Right cardiac atrium (tissue), 5 donors: ENCODE data around the gene PLS1. TPM values are rescaled to one million over a fixed set of nuclear protein-coding genes. Genes with fewer than 3 reads are reported as not detected.
"Not testable (repeated sequence)": the region's sequence is repeated elsewhere in the genome, so short reads cannot be mapped to it uniquely, and the experiment has no call there.

Experiments used
- ATAC-seq, 2 donors: fragments of 200-7000 bp; cut with Tn5 transposase; one replicate each; pipeline versions ENCODE4 v1.8.0 to v1.9.1; 2020; ENCODE audit warnings: moderate library complexity in 2 of 2, mild to moderate bottlenecking in 1 of 2
- DNase-seq, 3 donors: peaks; one replicate each; pipeline ENCODE4 v3.0.0-alpha.2; 2020
- H3K27ac ChIP-seq: one replicate; pipeline ENCODE4 v1.5.1; 2013; ENCODE audit warnings: mild to moderate bottlenecking, low read length, control low read depth, moderate library complexity
- H3K27me3 ChIP-seq: one replicate; pipeline ENCODE4 v1.6.1; 2013; ENCODE audit not compliant: control insufficient read depth, insufficient read depth
- H3K4me1 ChIP-seq: one replicate; pipeline ENCODE4 v1.6.1; 2013; ENCODE audit warnings: low read length; ENCODE audit not compliant: control insufficient read depth, insufficient read depth
- H3K4me3 ChIP-seq: one replicate; pipeline ENCODE4 v1.5.1; 2013; ENCODE audit warnings: low read length, control low read depth
- H3K9me3 ChIP-seq: one replicate; pipeline ENCODE4 v1.6.1; 2013; ENCODE audit warnings: low read length; ENCODE audit not compliant: control insufficient read depth
- WGBS: extraction: QIAGEN DNeasy Blood & Tissue Kit; methylation state at CpG from one replicate; pipeline ENCODE4 v1.1.7; 2013; 5-methylcytosine and 5-hydroxymethylcytosine counted together
- intact Hi-C, 4 donors: fragments of 100-400 bp; cut with DNase I; formaldehyde crosslinking; loops; one replicate each; pipeline versions ENCODE4 v1.11.0 to v1.14.0; 2022 to 2023
- polyA plus RNA-seq: library from polyadenylated mRNA; stranded (reverse); fragments of 200-250 nt; gene quantifications from one replicate; pipeline ENCODE4 v1.2.3, GENCODE V29; 2013
- total RNA-seq, 4 donors: library from RNA; stranded (reverse); fragmentation: NEBNext Ultra II Directional; extraction: Animal tissue kit (Norgen Biotek cat#: 25700); gene quantifications; one replicate each; pipeline ENCODE4 v1.2.1, GENCODE V29; 2021
- donor health status: healthy with polysubstance abuse.
- donor health status: DM: no; HTN: yes; CAD: no.
- donor health status: DM: no; HTN: no; CAD: no.
- donor health status: DM: no; HTN: yes; CAD: no; lungs with severe emphysema.
- donor health status: DM: yes; HTN: yes; CAD: no.

Gene PLS1
- total and polyA plus RNA-seq, 5 donors = 0.66 to 2.4 (median 1.3) TPM

DNA sequence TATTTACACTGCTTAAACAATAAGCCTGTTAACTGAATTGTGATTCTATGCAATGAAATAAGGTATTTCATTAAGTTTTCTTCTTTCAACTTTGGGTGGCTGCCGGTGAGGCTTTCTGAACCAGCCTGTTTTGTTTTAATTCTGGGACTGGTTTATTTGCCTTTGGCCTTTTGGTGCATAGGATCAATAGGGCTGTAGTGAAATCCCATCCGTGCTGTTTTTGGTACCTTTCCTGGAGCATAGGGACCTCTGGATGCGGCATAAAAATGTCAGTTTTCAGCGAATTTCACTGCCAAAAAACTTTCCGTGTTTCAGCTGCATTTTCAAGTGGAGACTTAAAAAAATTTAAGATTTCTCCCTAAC, 514 bp downstream of the PLS1 start:
- Histone ChIP-seq H3K27me3 (no peaks in the 10 kb centered on the region), H3K9me3 (no peaks in the 10 kb centered on the region), H3K4me3 (peak overlapping the region; percentile 48), H3K4me1 (no peaks in the 10 kb centered on the region), H3K27ac (no peak overlapping the region)
- DNase-seq = no peak
- ATAC-seq = no peak
- intact Hi-C loops = loop anchor here in 1 of 4 donors (10.0 kb wide), 1 partner anchor 228 kb away; no protein-coding TSS in a partner anchor
- 16% methylated on average over 5 of the region's 5 CpGs for WGBS

DNA sequence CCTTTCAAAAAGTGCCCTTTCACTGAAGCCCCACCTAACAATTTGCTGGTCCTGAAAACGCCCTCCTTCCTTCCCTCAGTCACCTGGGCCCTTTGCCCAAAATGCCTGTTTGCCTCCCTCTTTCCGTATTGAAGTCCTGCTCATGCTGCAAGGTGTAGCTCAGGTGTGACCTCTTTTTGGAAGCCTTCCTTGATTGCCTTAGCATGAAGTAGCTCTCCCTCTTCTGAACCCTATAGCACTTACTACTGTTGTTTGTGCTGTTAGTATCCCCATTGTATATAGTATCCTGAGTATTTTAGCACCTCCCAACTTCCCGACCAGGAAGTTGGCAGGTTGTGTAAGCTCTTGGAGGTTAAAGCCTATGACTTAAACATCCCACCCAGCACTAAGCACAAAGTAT, 1.7 kb downstream of the PLS1 start:
- Histone ChIP-seq H3K4me3 (no peak overlapping the region), H3K4me1 (no peaks in the 10 kb centered on the region), H3K9me3 (no peaks in the 10 kb centered on the region), H3K27me3 (no peaks in the 10 kb centered on the region), H3K27ac (no peak overlapping the region)
- 71% methylated on average over 3 of the region's 3 CpGs for WGBS
- intact Hi-C loops = loop anchor here in 1 of 4 donors (10.0 kb wide), 1 partner anchor 227 kb away; no protein-coding TSS in a partner anchor
- ATAC-seq (no peak), DNase-seq (no peak)

DNA sequence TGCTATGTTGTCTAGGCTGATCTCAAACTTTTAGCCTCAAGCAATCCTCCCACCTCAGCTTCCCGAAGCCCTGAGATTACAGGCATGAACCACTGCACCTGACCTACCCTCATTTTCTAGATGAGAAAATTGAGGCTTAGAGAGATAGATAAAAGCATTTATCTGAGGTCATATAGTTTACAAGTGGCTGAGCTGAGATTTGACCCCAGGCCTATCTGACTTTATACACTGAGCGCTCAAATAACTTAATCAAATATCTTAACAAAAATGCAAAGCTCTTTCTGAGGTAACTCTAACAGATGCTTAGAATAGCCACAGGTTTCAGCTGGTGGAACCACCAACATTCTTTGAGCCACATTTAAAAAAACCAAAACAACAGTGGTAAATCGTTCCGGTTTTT, 5.5 kb downstream of the PLS1 start:
- intact Hi-C loops = no loop called here

DNA sequence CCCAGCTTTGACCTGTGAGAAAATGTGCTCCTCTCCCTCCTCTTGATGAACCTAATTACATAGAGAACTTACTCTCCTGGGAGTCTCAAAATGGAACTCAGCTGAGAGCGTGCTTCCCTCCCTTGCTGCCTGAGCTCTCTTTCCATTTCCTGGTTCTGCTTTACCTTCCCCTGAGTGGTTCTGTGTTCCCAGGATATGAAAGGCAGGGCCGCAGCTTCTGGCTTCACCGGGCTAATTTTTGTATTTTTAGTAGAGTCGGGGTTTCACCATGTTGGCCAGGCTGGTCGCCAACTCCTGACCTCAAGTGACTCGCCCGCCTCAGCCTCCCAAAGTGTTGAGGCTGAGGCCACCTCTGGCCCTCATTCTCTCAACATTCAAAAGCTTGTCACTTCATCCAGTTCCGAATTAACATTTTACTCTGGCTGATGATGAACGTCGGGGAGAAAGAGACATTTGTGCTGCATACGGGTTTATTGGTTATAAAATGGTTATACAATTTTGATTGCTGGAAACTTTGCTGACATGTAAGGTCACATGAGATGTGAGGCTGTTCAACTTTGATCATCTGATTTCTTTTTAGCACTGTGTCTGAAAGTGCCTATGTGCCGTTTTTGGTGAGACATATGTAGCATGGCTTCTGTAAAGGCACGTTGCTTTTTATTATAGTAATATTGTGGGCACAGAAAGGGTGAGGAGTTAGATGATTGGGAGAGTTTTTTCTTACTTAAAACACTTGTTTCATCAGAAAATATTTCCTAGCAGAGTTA, 6.6 kb downstream of the PLS1 start:
- no peaks in the 10 kb centered on the region for H3K4me1 ChIP-seq
- H3K9me3 ChIP-seq = no peaks in the 10 kb centered on the region
- 90% methylated on average over 13 of the region's 13 CpGs for WGBS
- no peak for DNase-seq
- intact Hi-C loops = no loop called here
- H3K27ac ChIP-seq = no peak overlapping the region
- H3K27me3 ChIP-seq = no peaks in the 10 kb centered on the region
- H3K4me3 ChIP-seq = no peak overlapping the region
- ATAC-seq = no peak

More for the DNA sequence above, 5.5 kb downstream of the PLS1 start:
- Histone ChIP-seq H3K9me3 (no peaks in the 10 kb centered on the region), H3K27ac (no peak overlapping the region), H3K4me3 (no peak overlapping the region), H3K27me3 (no peaks in the 10 kb centered on the region), H3K4me1 (no peaks in the 10 kb centered on the region)
- no peak for ATAC-seq
- 68% methylated on average over 4 of the region's 4 CpGs for WGBS
- no peak for DNase-seq

DNA sequence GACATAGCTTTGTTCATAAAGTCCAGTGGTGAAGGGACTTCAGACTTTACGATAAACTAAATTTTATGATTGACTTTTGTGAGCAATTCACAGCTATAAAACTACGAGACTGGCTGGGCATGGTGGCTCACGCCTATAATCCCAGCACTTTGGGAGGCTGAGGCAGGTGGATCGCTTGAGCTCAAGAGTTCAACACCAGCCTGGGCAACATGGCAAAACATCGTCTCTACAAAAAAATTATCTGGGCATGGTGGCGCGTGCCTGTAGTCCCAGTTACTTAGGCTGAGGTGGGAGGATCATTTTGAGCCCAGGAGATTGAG, 7.2 kb downstream of the PLS1 start:
- H3K9me3 ChIP-seq, H3K4me1 ChIP-seq, H3K27me3 ChIP-seq, DNase-seq, ATAC-seq, H3K27ac ChIP-seq, H3K4me3 ChIP-seq, intact Hi-C loops: not testable (repeated sequence)
- WGBS = 94% methylated on average over 7 of the region's 7 CpGs

DNA sequence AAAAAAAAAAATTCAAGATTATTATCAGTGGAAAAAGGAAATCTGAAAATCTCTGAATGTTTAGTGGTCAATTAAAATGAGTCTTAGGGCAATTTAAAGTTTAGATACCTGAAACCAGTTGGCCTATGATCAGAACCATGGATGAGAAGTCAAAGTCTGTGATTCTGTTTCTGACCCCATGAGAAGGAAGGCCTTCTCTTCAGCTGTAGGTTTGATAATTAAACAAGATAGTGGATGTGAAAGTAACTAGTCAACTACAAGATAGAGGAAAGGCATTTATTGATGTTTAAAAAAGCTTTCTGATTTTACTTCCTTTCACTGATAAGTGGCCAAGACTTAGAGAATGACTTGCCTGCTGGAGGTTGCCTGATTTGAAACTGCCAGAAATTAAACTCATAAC, 8.7 kb downstream of the PLS1 start:
- H3K27me3 ChIP-seq = no peaks in the 10 kb centered on the region
- H3K9me3 ChIP-seq = no peaks in the 10 kb centered on the region
- H3K4me3 ChIP-seq = no peak overlapping the region
- H3K27ac ChIP-seq = no peak overlapping the region
- ATAC-seq (no peak), DNase-seq (no peak)
- H3K4me1 ChIP-seq = no peaks in the 10 kb centered on the region
- intact Hi-C loops = no loop called here

DNA sequence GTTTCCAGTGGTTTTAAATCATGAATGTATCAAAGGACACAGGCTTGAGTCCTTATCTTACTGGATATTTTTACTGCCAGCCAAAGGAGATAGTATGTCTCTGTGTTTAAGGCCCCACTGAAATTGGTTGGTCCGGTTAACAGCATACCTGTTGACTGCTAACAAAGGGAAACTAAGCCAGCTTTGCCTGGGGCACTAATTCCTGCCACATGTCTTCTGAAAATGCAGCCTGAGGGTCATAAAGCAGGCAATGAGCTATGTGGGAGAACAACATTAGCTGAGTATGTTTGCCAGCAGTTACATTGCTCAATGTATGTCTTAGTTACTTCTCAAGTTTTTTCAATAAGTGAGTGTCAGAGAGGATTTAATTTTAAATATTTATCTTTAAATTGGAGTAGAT, 12.4 kb downstream of the PLS1 start:
- no peak for DNase-seq
- Histone ChIP-seq H3K27ac (no peak overlapping the region), H3K27me3 (no peaks in the 10 kb centered on the region), H3K4me1 (no peaks in the 10 kb centered on the region), H3K4me3 (no peak overlapping the region), H3K9me3 (no peaks in the 10 kb centered on the region)
- ATAC-seq = no peak
- 73% methylated on average over 1 of the region's 1 CpG for WGBS
- intact Hi-C loops = no loop called here

DNA sequence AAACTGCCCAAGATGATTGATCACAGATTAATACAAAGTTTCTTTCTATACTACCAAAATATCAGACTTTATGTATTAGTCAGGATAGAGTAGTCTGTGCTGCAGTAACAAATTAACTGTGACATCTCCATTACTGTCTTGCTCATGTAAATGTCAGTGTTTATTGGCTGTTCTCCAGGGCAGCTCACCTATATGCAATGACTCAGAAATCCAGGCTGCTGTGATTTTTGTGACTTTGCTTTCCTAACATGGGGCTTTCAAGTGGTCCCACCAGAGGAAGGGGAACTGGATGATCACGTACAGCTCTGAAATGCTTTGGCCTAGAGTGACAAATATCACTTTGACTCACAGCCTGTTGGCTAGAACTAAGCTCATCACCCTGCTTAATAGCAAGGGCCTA, 12.9 kb downstream of the PLS1 start:
- Histone ChIP-seq H3K4me1 (no peaks in the 10 kb centered on the region), H3K27me3 (no peaks in the 10 kb centered on the region), H3K4me3 (no peak overlapping the region), H3K27ac (no peak overlapping the region), H3K9me3 (no peaks in the 10 kb centered on the region)
- no peak for ATAC-seq
- intact Hi-C loops = no loop called here
- WGBS = 75% methylated on average over 1 of the region's 1 CpG
- DNase-seq = no peak

DNA sequence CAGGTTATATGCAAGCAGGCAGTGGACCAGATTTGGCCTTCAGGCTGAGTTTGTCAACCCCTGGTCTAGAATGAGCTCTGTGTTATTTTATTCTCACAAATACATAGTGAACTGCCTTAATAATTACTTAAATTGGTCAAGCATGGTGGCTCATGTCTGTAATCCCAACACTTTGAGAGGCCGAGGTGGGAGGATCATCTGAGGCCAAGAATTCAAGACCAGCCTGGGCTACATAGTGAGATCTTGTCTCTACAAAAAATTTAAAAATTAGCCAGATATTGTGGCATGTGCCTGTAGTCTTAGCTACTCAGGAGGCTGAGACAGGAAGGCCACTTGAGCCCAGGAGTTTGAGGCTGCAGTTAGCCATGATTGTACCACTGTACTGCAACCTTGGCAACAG, 15.0 kb downstream of the PLS1 start:
- ATAC-seq = no peak
- 95% methylated on average over 1 of the region's 1 CpG for WGBS
- Histone ChIP-seq H3K27me3 (no peaks in the 10 kb centered on the region), H3K4me1 (no peaks in the 10 kb centered on the region), H3K4me3 (no peak overlapping the region), H3K9me3 (no peaks in the 10 kb centered on the region), H3K27ac (no peak overlapping the region)
- intact Hi-C loops = no loop called here
- DNase-seq = no peak

DNA sequence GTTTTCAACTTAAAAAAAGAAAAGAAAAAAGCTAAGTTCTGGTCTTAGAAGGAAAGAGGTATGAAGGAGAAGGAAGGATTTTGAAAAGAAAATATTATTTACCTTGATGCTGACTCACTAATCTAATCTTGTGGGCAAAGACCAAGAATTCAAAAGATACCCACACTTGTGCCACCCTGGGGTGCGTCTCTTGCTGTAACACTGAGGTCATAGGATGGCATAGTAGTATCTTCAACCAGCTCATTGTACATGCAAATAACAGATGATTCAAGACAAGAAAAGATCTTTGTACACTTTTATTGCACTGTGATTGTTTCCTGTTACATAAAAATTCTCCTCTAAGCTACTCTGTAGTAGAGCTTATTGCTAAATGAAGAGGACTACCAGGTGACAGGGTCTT, 17.3 kb downstream of the PLS1 start:
- 68% methylated on average over 1 of the region's 1 CpG for WGBS
- DNase-seq = no peak
- no peaks in the 10 kb centered on the region for H3K4me1 ChIP-seq
- H3K4me3 ChIP-seq = no peak overlapping the region
- ATAC-seq = no peak
- intact Hi-C loops = no loop called here
- H3K27ac ChIP-seq = no peak overlapping the region
- no peaks in the 10 kb centered on the region for H3K27me3 ChIP-seq
- no peaks in the 10 kb centered on the region for H3K9me3 ChIP-seq

DNA sequence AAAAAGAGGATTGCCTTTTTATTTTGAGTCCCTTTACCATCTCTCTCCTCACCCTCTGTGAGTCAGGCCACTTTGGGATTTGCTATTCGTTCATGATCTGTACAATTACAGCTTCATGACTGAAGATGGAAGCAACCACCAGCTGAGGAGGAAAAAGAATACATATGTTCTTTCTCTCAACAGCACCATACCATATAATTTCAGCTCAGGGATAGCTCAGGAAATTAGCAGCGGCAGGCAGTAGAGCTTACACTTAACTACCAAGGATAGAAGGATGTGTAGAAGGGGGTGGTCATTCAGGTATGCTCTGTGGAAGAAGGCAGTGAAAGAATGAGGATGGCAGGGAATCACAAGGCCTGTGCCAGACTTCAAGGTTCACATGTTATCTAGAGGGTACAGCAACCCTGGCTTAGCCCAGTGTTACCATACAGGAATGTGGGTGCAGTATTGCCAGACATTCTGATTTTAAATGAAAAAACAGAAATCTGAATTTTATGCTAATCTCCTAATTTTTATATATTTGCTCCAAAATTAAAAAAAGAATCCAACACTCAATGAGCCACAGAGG, 17.9 kb downstream of the PLS1 start:
- intact Hi-C loops = no loop called here
- ATAC-seq = no peak
- 88% methylated on average over 2 of the region's 2 CpGs for WGBS

DNA sequence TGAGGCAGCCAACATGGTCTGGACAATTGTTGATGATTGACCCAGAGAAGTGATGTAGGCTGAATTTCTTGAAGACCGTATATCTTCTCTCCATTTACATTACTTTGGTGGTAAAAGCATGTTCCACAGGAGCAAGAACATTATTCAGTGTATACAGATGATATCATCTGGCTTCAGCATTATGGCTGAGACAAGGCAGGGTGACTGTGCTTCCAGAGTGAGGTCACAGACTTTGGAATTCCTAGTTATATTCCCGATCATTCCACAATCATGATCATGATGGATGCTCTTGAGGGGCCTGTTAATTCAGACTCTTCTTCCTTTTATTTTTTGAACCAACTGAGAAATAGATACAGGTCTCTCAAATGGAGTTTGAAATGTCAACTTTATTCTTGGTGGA, 19.0 kb downstream of the PLS1 start:
- Histone ChIP-seq H3K4me1 (no peaks in the 10 kb centered on the region), H3K27ac (no peak overlapping the region), H3K27me3 (no peaks in the 10 kb centered on the region), H3K9me3 (no peaks in the 10 kb centered on the region), H3K4me3 (no peak overlapping the region)
- ATAC-seq (no peak), DNase-seq (no peak)
- intact Hi-C loops = no loop called here
- WGBS = 91% methylated on average over 2 of the region's 2 CpGs

More for the DNA sequence above, 17.9 kb downstream of the PLS1 start:
- Histone ChIP-seq H3K27ac (no peak overlapping the region), H3K4me3 (no peak overlapping the region), H3K4me1 (no peaks in the 10 kb centered on the region), H3K9me3 (no peaks in the 10 kb centered on the region), H3K27me3 (no peaks in the 10 kb centered on the region)
- DNase-seq = no peak
